Lung (tissue), 12 donors: ENCODE data around the gene CDA. TPM values are rescaled to one million over a fixed set of nuclear protein-coding genes. Genes with fewer than 3 reads are reported as not detected.

ENCODE experiments used
- ATAC-seq: fragments of 200-7000 bp; cut with Tn5 transposase; one replicate; pipeline ENCODE4 v1.9.1; 2020; ENCODE audit warnings: moderate number of reproducible peaks; ENCODE audit not compliant: insufficient read depth, low FRiP score
- DNase-seq, 3 donors: peaks; one replicate each; pipeline ENCODE4 v3.0.0-alpha.2; 2013 to 2017
- H3K27ac ChIP-seq, 2 donors: one replicate each; pipeline ENCODE4 v1.5.1; 2013; ENCODE audit warnings: mild to moderate bottlenecking in 2 of 2, moderate library complexity in 2 of 2, control low read depth in 1 of 2, inconsistent platforms in 1 of 2, low read depth in 1 of 2, low read length in 1 of 2
- H3K27me3 ChIP-seq, 3 donors: one replicate each; pipeline ENCODE4 v1.5.1; 2013; ENCODE audit warnings: low read length in 2 of 3; ENCODE audit not compliant: control insufficient read depth in 3 of 3, insufficient read depth in 3 of 3
- H3K36me3 ChIP-seq, 4 donors: one replicate each; pipeline ENCODE4 v1.5.1; 2013; ENCODE audit warnings: low read length in 4 of 4, mild to moderate bottlenecking in 1 of 4, moderate library complexity in 1 of 4; ENCODE audit not compliant: control insufficient read depth in 4 of 4, insufficient read depth in 4 of 4
- H3K4me1 ChIP-seq, 5 donors: one replicate each; pipeline ENCODE4 v1.5.1; 2013; ENCODE audit warnings: low read length in 5 of 5, mild to moderate bottlenecking in 2 of 5, moderate library complexity in 1 of 5; ENCODE audit not compliant: control insufficient read depth in 5 of 5, insufficient read depth in 5 of 5
- H3K4me3 ChIP-seq: one replicate; pipeline ENCODE4 v1.5.1; 2013; ENCODE audit warnings: mild to moderate bottlenecking, control low read depth, moderate library complexity
- H3K9ac ChIP-seq, 2 donors: one replicate each; pipeline ENCODE4 v1.5.1; 2013; ENCODE audit warnings: low read length in 2 of 2, control low read depth in 1 of 2; ENCODE audit not compliant: insufficient read depth in 1 of 2
- H3K9me3 ChIP-seq, 4 donors: one replicate each; pipeline ENCODE4 v1.5.1; 2013; ENCODE audit warnings: low read length in 3 of 4, mild to moderate bottlenecking in 1 of 4, moderate library complexity in 1 of 4; ENCODE audit not compliant: control insufficient read depth in 4 of 4, insufficient read depth in 3 of 4
- WGBS, 2 donors: extraction: QIAGEN DNeasy Blood & Tissue Kit; methylation state at CpG; one replicate each; pipeline ENCODE4 v1.1.7; 2013; 5-methylcytosine and 5-hydroxymethylcytosine counted together
- polyA plus RNA-seq, 2 donors: library from polyadenylated mRNA; stranded (reverse); fragments of 200-250 nt; gene quantifications; one replicate each; pipeline ENCODE4 v1.2.1, GENCODE V29; 2013
- total RNA-seq, 2 donors: library from RNA; depleted of rRNA in 1 of 2; stranded (reverse); fragments of >200 nt in 1 of 2; gene quantifications; one replicate each; pipeline ENCODE4 v1.2.1, GENCODE V29; 2014 to 2021
- TF ChIP-seq, protein P1 (sequence below): IDR thresholded peaks from 2 replicates; pipeline ENCODE4 v1.5.1; 2012; ENCODE audit warnings: mild to moderate bottlenecking; ENCODE audit errors: control extremely low read depth, extremely low read depth
- donor health status: control.
- donor health status: control.
- donor health status: Bipolar disorder and iron deficiency.
- donor health status: healthy.
- donor health status: DM: yes; HTN: yes; CAD: no.

CDA gene
- total and polyA plus RNA-seq, 4 donors = 0.40 to 47.5 (median 3.4) TPM

DNA sequence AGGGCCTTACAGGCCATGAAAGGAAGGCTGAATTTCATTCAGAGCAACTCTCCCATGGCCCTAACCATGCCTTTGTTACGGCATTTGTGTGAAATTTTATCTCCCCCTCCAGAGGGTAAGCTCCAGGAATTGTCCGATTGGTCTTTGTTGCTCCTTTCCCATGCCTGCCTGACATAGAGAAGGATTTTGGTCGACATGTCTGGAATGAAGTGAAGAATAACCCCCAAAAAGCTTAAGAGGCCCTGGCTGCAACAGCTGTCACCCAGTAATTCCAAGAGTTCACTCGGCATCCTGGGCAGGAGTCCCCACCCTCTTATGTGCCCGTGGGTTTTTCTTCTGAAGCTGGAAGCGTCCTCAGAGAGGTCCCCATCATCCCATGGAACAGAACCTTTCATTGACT, 20.6 kb downstream of the CDA start:
- WGBS, 2 donors = 84 to 95% methylated on average over 6 of the region's 6 CpGs
- ATAC-seq (no peak), DNase-seq (no peak)
- peaks cover 0 to 2% (median 0%) of the 10 kb centered on the region in 3 donors for H3K27me3 ChIP-seq
- H3K36me3 ChIP-seq = no peaks in the 10 kb centered on the region
- peaks cover 0 to 3% (median 0%) of the 10 kb centered on the region in 5 donors for H3K4me1 ChIP-seq
- no peak overlapping the region for H3K9ac ChIP-seq
- TF ChIP-seq, protein P1, sequence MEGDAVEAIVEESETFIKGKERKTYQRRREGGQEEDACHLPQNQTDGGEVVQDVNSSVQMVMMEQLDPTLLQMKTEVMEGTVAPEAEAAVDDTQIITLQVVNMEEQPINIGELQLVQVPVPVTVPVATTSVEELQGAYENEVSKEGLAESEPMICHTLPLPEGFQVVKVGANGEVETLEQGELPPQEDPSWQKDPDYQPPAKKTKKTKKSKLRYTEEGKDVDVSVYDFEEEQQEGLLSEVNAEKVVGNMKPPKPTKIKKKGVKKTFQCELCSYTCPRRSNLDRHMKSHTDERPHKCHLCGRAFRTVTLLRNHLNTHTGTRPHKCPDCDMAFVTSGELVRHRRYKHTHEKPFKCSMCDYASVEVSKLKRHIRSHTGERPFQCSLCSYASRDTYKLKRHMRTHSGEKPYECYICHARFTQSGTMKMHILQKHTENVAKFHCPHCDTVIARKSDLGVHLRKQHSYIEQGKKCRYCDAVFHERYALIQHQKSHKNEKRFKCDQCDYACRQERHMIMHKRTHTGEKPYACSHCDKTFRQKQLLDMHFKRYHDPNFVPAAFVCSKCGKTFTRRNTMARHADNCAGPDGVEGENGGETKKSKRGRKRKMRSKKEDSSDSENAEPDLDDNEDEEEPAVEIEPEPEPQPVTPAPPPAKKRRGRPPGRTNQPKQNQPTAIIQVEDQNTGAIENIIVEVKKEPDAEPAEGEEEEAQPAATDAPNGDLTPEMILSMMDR = no peak
- no peak overlapping the region for H3K27ac ChIP-seq
- peaks cover 0 to 2% (median 0%) of the 10 kb centered on the region in 4 donors for H3K9me3 ChIP-seq
- H3K4me3 ChIP-seq = no peak overlapping the region

DNA sequence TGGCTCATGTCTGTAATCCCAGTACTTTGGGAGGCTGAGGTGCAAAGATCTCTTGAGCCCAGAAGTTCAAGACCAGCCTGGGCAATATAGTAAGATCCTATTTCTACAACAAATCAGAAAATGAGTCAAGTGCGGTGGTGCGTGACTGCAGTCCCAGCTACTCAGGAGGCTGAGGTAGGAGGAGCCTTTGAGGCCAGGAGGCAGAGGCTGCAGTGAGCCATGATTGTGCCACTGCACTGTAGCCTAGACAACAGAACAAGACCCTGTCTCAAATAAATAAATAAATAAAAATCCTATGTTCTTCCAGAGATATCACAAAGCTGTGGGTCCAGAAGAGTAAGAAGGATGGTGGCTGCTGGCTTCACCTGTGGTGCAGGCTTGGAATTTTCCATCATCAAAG, 22.1 kb downstream of the CDA start:
- DNase-seq = no peak
- ATAC-seq = no peak
- no peak overlapping the region for H3K27ac ChIP-seq
- H3K36me3 ChIP-seq = no peaks in the 10 kb centered on the region
- H3K9ac ChIP-seq = no peak overlapping the region
- TF ChIP-seq, protein P1 = no peak
- 94 to 95% methylated on average over 2 of the region's 2 CpGs for WGBS, 2 donors
- H3K27me3 ChIP-seq = no peaks in the 10 kb centered on the region
- H3K9me3 ChIP-seq = peaks cover 0 to 2% (median 0%) of the 10 kb centered on the region in 4 donors
- no peak overlapping the region for H3K4me3 ChIP-seq
- H3K4me1 ChIP-seq = peaks cover 0 to 3% (median 0%) of the 10 kb centered on the region in 5 donors

DNA sequence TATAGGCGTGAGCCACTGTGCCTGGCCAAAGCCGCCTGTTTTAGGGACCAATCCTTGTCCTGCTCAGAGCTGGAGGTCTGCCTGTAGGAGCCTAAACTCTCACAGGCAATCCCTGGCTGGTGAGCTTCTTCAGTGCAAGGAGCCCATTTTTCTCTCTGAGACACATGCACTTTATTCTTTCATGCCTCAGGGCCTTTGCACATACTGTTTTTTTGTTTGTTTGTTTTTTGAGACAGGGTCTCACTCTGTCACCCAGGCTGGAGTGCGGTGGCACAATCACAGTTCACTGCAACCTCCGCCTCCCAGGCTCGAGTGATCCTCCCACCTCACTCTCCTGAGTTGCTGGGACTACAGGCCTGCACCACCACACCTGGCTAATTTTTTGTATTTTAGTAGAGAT, 22.8 kb downstream of the CDA start:
- peaks cover 0 to 2% (median 0%) of the 10 kb centered on the region in 4 donors for H3K9me3 ChIP-seq
- H3K36me3 ChIP-seq = no peaks in the 10 kb centered on the region
- TF ChIP-seq, protein P1 = no peak
- H3K4me3 ChIP-seq = no peak overlapping the region
- H3K9ac ChIP-seq = no peak overlapping the region
- no peaks in the 10 kb centered on the region for H3K27me3 ChIP-seq
- DNase-seq = no peak
- no peak for ATAC-seq
- WGBS, 2 donors = 92 to 100% methylated on average over 5 of the region's 5 CpGs
- no peak overlapping the region for H3K27ac ChIP-seq
- H3K4me1 ChIP-seq = peaks cover 0 to 3% (median 0%) of the 10 kb centered on the region in 5 donors

DNA sequence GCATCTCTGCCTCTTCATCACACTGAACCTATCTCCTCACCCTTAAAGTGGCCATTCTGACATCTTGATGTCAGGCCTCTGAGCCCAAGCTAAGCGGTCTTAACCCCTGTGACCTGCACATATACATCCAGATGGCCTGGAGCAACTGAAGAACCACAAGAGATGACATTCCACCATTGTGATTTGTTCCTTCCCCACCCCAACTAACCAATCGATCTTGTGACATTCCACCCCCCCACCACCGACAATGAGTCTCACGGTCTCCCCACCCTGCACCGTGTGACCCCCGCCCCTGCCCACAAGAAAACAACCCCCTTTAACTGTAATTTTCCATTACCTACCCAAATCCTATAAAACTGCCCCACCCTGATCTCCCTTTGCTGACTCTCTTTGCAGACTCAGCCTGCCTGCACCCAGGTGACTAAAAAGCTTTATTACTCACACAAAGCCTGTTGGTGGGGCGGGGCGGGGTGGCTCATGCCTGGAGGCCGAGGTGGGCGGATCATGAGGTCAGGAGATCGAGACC, 23.4 kb downstream of the CDA start:
- Histone ChIP-seq H3K9ac (no peak overlapping the region), H3K27me3 (no peaks in the 10 kb centered on the region), H3K36me3 (no peaks in the 10 kb centered on the region), H3K4me1 (peaks cover 0 to 3% (median 0%) of the 10 kb centered on the region in 5 donors), H3K27ac (no peak overlapping the region), H3K9me3 (peaks cover 0 to 2% (median 0%) of the 10 kb centered on the region in 4 donors), H3K4me3 (no peak overlapping the region)
- ATAC-seq (no peak), DNase-seq (no peak)
- TF ChIP-seq, protein P1 = no peak
- 80 to 88% methylated on average over 11 of the region's 11 CpGs for WGBS, 2 donors
